Measurements from ENCODE around the gene BAX.
"Not testable (repeated sequence)": the region's sequence is repeated elsewhere in the genome, so short reads cannot be mapped to it uniquely, and the experiment has no call there.

BAX gene

DNA sequence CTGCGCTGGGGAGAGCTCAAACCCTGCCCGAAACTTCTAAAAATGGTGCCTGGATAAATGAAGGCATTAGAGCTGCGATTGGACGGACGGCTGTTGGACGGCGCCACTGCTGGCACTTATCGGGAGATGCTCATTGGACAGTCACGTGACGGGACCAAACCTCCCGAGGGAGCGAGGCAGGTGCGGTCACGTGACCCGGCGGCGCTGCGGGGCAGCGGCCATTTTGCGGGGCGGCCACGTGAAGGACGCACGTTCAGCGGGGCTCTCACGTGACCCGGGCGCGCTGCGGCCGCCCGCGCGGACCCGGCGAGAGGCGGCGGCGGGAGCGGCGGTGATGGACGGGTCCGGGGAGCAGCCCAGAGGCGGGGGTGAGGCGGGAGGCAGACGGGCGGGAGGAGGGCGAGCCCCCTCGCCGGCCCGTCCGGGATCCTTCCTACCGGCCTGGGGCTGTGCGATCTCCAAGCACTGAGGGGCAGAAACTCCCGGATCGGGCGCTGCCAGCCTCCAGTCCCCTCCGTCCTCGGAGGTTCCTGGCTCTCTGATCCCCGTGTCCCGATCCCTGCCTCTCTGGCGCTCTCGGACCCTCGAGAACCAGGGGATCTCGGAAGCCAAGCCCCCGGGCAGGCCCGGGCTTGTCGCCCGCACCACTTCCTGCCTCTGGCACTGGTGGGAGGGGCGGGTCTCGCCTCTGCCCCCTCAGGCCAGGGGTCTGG is at the start of gene BAX:
Gene BAX (plus strand): TSS at position 281 of the 713 bp plus-strand sequence. CDS start 54 bp downstream, at position 335.
- DNase-seq = peak; percentile 75

DNA sequence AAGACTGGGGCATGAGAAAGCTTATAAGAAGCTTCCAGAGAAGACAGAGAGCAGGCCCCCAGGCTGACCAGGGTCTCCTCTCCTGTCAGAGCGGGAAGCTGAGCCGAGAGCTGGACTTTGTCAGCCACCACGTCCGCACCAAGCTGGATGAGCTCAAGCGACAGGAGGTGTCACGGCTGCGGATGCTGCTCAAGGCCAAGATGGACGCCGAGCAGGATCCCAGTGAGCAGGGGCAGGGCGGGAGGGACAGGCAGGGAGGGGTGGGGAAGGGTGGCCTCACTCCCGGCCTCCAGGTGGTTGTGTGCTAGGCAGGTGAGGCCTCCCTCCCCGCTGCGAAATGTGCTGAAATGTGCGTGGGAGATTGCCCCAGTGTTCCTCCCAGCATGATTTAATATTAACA is 49.0 kb upstream of the BAX start:
- no peak for DNase-seq

GRCh38 chr19:48906324-48906723 is 48.4 kb upstream of the BAX start:
- DNase-seq = no peak

DNA sequence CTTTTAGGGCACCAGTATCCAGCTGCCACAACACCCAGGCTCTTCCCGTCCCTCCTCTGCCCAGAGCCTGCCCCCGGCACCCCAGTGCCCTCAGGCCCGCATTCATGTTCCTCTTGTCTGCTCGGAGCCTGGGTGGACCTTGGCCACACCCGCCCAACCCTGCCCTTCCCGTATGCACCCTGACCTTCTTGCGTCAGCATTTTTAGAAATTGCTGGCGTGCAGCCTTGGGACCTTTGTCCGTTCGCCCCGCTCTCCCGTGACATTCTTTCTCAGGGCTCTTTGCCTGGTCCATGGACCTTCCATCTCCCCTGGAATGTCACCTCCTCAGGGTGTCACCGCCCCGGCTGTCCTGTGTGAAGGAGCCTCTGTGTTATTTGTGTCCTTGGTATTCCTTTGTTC is 47.0 kb upstream of the BAX start:
- DNase-seq = no peak

- not testable (repeated sequence) for DNase-seq
These were observed 45.1 kb upstream of the BAX start for GRCh38 chr19:48909424-48910077.

GRCh38 chr19:48910803-48911202 is 43.9 kb upstream of the BAX start:
- no peak for DNase-seq

DNA sequence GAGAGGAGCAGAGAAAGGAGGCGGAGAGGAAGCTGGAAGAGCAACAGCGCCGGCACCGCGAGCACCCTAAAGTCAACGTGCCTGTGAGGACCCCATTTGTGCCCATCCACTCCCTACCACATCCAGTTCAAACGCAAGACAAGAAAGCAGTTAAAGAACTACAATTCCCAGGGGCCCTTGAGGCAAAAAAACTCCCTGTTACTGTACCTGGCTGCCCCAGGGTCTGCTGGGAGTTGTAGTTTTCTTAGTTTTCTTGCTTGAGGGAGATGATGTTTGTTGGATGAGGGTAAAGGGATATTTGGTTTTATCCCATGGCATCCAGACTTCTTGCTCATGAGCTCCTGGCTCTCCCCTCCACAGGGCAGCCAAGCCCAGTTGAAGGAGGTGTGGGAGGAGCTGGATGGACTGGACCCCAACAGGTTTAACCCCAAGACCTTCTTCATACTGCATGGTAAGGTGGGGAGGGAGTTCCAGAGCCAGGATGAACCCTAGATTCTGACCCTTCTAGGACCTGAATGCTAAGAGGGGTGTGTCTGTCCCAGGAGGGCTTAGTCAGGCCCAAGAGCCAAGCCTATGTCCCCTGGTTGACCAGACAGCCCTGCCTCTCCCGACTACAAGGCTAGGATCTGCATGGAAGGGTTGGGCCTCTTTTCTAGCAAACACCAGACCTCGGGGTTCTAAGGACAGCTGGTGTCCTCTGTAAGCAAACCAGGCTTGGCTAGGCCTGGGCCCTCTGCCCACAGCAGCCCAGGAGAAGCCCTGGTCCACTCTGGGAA is 41.4 kb upstream of the BAX start:
- DNase-seq = no peak

DNA sequence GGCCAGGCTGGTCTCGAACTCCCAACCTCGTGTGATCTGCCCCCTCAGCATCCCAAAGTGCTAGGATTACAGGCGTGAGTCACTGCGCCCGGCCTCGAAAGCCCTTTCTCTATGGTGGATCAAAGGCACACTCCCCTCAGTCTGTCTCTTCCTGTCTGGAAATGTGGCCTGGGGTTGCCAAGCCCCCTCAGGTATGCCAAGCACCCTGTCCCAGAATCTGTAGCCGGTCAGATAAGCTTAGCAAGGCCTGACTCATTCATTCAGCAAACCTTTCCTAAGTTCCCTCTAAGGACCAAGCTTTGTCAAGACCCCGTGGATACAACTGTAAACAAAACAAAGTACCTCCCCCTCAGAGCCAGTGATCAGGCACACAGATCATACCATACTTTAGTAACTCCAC is 40.5 kb upstream of the BAX start:
- DNase-seq = no peak

DNA sequence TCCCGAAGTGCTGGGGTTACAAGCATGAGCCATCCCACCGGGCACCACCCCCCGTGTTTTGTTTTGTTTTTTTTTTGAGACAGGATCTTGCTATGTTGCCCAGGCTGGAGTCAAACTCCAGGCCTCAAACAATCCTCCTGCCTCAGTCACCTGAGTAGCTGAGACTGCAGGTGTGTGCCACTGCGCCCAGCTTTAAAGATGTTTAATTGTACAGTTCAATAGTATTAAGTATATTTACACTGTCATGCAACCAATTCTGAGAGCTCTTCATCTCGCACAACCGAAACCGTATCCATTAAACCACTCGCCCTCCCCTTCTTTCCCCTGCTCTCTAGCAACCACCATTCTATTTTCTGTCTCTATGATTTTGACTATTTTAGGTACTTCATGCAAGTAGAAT is 38.9 kb upstream of the BAX start:
- DNase-seq = no peak

- DNase-seq = no peak
These were observed 36.6 kb upstream of the BAX start for GRCh38 chr19:48918071-48918470.

GRCh38 chr19:48918801-48919247 is 35.9 kb upstream of the BAX start:
- DNase-seq = no peak

DNA sequence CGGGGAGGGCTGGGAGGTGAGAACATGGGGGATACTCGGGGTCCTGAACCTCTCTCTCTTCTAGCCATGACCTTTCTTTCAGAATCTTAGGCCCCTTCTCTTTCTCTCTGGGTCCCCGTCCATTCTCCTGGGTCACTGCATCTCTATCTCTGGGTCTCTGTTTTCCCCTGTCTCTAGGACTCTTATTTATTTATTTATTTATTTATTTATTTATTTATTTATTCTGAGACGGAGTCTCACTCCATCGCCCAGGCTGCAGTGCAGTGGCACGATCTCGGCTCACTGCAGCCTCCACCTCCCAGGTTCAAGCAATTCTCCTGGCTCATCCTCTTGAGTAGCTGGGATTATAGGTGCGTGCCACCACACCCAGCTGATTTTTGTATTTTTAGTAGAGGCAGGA is 35.4 kb upstream of the BAX start:
- not testable (repeated sequence) for DNase-seq

DNA sequence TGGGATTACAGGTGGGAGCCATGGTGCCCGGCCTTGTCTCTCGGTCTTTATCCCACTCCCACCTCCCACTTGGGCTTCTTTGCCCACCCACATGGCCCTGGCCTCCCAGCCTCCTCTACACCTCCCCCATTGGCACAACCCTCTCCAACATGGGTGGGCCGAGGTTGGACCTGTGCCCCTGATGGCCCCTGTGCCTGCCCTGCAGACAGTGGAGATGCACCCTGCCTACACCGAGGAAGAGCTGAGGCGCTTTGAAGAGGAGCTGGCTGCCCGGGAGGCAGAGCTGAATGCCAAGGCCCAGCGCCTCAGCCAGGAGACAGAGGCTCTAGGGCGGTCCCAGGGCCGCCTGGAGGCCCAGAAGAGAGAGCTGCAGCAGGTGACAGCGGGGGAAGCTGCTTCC is 33.7 kb upstream of the BAX start:
- DNase-seq = no peak

- DNase-seq = no peak
These were observed 32.8 kb upstream of the BAX start for GRCh38 chr19:48921721-48922500.

DNA sequence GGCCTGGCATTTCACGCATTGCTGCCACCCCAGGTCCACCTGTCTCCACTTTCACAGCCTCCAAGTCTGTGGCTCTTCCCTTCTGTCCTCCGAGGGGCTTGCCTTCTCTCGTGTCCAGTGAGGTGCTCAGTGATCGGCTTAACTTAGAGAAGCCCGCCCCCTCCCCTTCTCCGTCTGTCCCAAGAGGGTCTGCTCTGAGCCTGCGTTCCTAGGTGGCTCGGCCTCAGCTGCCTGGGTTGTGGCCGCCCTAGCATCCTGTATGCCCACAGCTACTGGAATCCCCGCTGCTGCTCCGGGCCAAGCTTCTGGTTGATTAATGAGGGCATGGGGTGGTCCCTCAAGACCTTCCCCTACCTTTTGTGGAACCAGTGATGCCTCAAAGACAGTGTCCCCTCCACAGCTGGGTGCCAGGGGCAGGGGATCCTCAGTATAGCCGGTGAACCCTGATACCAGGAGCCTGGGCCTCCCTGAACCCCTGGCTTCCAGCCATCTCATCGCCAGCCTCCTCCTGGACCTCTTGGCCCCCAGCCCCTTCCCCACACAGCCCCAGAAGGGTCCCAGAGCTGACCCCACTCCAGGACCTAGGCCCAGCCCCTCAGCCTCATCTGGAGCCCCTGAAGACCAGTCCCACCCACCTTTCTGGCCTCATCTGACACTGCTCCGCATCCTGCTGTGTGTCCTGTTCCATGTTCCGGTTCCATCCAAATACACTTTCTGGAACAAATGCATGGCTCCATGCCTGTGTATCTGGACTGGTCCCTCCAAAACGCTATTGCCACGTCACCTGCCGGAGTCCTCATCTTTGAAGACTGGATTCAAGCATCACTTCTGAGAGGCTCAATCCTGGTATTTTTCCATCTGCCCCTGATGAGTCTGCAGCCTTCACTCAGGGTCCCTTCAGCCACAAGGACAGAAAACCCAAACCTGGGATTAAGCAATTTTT is 31.9 kb upstream of the BAX start:
- DNase-seq = no peak

GRCh38 chr19:48925240-48925843 is 29.3 kb upstream of the BAX start:
- no peak for DNase-seq

GRCh38 chr19:48925890-48926289 is 28.8 kb upstream of the BAX start:
- not testable (repeated sequence) for DNase-seq

DNA sequence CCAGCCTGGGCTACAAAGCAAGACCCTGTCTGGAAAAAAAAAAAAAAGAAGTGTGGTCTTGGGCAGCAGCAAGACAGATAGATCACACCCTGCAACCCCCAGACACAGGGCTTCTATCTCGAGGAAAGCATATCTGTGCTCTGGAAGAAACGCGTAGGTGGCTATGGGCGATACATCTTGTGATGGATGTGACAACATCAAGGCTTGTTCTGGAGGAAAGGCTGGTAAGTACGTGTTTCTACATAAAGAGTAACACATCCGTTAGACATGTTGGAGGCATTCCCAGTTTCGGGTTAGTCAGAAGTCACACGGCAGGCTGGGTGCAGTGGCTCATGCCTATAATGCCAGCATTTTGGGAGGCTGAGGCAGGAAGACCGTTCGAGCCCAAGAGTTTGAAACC is 27.8 kb upstream of the BAX start:
- DNase-seq = no peak

- DNase-seq = not testable (repeated sequence)
These were observed 27.0 kb upstream of the BAX start for GRCh38 chr19:48927692-48928091.

DNA sequence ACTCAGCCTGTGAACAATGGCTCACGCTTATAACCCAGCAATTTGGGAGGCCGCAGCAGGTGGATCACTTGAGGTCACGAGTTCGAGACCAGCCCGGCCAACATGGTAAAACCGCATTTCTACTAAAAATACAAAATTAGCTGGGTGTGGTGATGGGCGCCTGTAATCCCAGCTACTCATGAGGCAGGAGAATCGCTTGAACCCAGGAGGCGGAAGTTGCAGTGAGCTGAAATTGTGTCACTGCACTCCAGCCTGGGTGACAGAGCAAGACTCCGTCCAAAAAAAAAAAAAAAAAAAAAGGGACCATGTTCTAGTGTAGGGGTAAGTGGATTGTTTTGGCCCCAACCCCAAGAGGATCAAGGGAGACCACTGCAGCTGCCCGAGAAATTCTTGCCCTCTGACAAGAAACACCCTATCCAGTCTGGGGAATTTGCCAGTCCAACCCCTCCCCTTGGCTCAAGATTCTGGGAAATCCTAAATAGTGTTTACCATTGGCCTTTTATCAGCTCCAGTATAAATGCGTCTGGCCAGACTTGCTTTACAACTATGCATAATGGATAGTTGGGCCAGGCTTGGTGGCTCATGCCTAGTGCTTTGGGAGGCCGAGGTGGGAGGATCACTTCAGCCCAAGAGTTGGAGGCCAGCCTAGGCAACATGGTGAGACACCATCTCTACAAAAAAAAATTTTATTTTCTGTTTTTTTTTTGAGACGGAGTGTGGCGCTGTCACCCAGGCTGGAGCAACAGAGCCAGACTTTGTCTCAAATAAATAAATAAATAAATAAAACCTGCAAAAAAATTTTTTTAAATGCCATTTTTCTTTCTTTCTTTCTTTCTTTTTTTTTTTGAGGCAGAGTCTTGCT is 26.3 kb upstream of the BAX start:
- no peak for DNase-seq
